GM12878 (cell line): Measurements from ENCODE around the gene LRRC27.

ENCODE experiments used
- CTCF ChIP-seq, 3 experiments: IDR thresholded peaks in 2 of 3; conservative IDR thresholded peaks in 1 of 3; 2 replicates each; pipeline ENCODE4 v1.5.1; 2011; ENCODE audit warnings: low read depth in 3 of 3, low read length in 3 of 3, mild to moderate bottlenecking in 3 of 3, control low read depth in 2 of 3, moderate library complexity in 2 of 3, inconsistent platforms in 1 of 3, mixed read lengths in 1 of 3; ENCODE audit not compliant: control insufficient read depth in 2 of 3, insufficient read depth in 1 of 3; ENCODE audit errors: extremely low read depth in 1 of 3
- E2F4 ChIP-seq: IDR thresholded peaks from 2 replicates; pipeline ENCODE4 v1.6.1; 2012; ENCODE audit warnings: low read depth, low read length, improper control_type of control experiment
- EZH2 ChIP-seq: IDR thresholded peaks from 2 replicates; pipeline ENCODE4 v1.6.1; 2012; ENCODE audit warnings: low read depth, mild to moderate bottlenecking, control low read depth, inconsistent platforms, low read length, borderline replicate concordance; ENCODE audit not compliant: control insufficient read depth
- MYC ChIP-seq: IDR thresholded peaks from 2 replicates; pipeline ENCODE4 v1.6.1; 2011; ENCODE audit warnings: mild to moderate bottlenecking, low read length, moderate library complexity, inconsistent platforms; ENCODE audit not compliant: insufficient read depth, insufficient replicate concordance, insufficient read length, severe bottlenecking
- NFXL1 ChIP-seq: fragments of 450-650 bp; IDR thresholded peaks from 2 replicates; pipeline ENCODE4 v1.6.1; 2017; ENCODE audit warnings: antibody characterized with exemption, mild to moderate bottlenecking, borderline replicate concordance
- PAX8 ChIP-seq: fragments of 450-650 bp; IDR thresholded peaks from 2 replicates; pipeline ENCODE4 v1.6.1; 2017; ENCODE audit warnings: mild to moderate bottlenecking, moderate library complexity
- RAD21 ChIP-seq: IDR thresholded peaks from 2 replicates; pipeline ENCODE4 v1.6.1; 2011; ENCODE audit warnings: mild to moderate bottlenecking, low read depth, low read length, moderate library complexity; ENCODE audit not compliant: insufficient read depth
- TCF12 ChIP-seq: IDR thresholded peaks from 2 replicates; pipeline ENCODE4 v1.6.1; 2011; ENCODE audit warnings: low read depth, mild to moderate bottlenecking, low read length
- TF ChIP-seq, protein P1 (sequence below): IDR thresholded peaks from 2 replicates; pipeline ENCODE4 v1.6.1; 2011; ENCODE audit warnings: low read depth, low read length, improper control_type of control experiment, borderline replicate concordance

GRCh38 chr10:132336064-132336746, 4.2 kb downstream of the LRRC27 start:
- TF ChIP-seq RAD21 = no peak
- no peak for TF ChIP-seq CTCF (IDR thresholded peaks at IDR 0.05 in 2 of 3, conservative IDR thresholded peaks at IDR 0.05 in 1 of 3; ENCODE audit: control insufficient read depth in 2 of 3, extremely low read depth in 1 of 3, insufficient read depth in 1 of 3, low read depth in 3 of 3, low read length in 3 of 3)
- TF ChIP-seq TCF12 = no peak
- TF ChIP-seq, protein P1, sequence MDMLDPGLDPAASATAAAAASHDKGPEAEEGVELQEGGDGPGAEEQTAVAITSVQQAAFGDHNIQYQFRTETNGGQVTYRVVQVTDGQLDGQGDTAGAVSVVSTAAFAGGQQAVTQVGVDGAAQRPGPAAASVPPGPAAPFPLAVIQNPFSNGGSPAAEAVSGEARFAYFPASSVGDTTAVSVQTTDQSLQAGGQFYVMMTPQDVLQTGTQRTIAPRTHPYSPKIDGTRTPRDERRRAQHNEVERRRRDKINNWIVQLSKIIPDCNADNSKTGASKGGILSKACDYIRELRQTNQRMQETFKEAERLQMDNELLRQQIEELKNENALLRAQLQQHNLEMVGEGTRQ = no peak
- TF ChIP-seq MYC = no peak
- no peak for TF ChIP-seq E2F4
- TF ChIP-seq EZH2 = no peak
- no peak for TF ChIP-seq NFXL1
- TF ChIP-seq PAX8 = no peak
